ENCODE results near the gene MBNL3.

Gene MBNL3

DNA sequence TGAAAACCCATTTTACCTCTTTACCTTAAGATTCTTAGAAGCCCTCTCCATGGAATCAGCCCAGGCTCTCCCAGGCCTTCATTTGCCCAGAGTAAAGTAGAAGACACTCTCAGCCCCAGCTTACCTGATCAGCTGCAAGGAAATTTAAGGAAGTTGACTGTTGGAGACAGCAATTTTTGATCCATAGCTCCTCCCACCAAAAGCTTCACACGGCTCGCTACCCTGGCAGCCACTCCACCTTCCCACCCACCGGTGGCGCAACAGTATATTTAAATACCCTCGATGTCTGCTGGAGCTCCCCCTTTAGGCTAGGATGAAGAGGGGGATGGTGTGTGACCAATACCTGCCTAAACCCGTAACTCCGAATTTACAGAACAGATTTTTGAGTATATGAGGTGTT is 75.4 kb downstream of the MBNL3 start:
- DNase-seq: no peak

DNA sequence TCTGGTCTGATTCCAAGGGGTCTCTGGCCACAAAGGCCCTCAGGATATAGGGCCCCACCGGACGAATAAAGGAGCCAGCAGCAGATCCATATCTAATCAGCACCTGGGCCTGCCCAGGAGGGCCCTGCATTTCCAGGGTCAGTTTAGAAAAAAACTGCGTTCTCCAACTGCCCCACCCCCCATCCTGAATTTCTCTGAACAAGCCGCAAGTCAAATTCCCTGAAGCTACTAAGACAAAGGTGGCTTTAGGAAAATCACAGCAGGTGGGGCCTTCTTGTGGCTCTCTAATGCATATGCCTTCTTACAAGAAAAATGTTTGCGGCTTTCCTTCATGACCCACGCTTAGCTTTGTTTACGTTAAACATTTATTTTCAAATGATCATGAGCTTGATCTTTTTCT is 76.6 kb downstream of the MBNL3 start:
- DNase-seq: no peak

DNA sequence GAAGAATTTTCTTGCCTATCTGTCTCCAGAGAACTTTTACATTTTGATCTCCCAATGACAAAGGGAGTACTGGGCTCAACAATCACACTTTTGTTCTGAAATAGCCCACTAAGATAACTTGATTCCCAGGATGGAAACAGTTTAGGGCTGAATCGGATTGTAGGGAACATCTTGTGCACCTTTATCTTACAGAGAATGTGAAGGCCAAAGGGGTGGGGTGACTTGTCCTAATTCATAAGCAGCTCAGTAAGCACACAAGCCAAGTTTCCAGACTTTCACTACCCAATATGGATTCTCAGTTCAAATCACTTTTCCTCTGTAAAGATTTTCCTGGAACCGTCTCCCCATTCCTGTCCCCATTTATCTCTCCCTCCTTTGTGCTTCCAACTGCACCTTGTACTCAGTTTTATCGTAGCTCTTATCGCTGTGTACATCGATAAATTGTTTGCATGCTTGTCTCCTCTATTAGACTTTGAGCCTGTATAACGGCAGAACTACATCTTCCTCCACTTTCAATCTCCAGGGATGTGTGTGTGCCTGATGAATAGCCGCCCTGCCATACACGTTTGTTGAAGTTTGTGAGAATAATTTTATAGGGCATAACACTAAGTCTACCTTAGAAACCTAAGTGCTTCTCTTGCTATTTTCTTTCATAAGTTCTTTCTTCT is 77.4 kb downstream of the MBNL3 start:
- DNase-seq: peak; percentile 8

DNA sequence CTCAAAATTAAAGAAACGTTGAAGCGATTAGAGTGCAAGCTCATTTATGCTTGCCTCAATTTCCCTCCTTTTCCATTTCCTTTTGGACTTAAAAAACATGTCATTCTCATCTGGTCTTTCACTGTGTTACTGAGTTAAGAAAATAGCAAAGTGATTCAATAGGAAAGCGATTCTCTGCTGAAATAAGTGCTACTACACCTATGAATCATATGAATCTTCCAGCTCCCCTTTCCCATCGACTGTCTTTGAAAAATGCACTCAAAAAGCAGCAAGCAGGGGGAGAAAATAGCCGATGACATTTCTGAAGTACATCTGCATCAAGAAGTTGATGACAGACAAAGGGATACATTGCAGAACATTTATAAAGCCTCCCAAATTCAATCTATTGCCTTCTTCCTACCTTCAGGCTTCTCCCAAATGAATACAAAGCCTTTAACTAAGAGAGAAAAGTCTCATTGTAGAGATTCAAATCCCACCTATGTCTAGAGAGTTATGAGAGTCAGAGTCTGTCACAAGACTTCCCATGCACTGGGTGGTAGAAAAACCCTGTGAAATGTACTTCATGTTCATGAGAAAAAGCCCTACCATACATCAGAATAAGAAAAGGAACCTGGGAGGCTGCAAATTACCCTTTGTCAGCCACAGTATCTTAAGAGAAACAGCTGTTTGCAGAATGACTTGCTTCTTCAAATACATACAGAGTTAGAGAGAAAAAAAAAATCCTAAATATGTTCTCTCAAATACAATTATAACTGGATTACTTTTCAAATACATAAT is 78.9 kb downstream of the MBNL3 start:
- DNase-seq: no peak

DNA sequence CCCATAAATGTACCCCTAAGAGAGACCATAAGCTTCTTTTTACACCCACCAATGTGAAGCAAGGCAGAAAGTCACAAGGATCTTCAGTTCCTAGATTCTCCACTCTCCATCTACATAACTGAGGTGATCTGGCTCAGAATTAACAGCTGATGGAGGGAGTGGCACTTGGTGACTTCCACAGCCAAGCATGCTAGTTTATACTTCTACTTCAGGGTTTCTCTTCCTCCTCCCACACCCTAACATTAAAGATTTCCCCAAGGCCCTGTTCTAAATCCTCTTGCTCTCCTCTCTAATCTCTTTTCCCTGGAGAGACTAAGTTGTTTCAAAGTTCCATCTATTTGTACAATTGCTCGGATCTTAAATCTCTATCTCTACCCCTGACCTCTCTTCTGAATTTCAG is 81.1 kb downstream of the MBNL3 start:
- DNase-seq: no peak

DNA sequence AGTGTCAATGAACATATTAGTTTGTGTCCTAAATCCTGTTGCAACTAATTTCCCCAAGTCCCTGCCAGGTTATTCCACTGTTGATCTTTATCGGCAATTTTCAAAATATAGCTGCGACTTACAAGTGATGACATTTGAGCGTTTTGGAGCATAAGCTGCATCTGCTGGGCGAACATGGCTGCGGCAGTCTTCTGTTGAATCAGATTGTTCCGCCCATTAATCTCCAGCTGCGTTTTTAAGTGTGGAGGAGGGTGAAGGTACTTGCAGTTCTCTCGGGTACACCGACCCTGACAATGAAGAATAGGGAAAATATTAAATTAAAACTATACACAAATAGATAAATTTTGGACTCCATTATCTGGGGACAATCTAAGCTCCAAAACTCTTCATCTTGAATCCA is 82.7 kb downstream of the MBNL3 start:
- DNase-seq: no peak

DNA sequence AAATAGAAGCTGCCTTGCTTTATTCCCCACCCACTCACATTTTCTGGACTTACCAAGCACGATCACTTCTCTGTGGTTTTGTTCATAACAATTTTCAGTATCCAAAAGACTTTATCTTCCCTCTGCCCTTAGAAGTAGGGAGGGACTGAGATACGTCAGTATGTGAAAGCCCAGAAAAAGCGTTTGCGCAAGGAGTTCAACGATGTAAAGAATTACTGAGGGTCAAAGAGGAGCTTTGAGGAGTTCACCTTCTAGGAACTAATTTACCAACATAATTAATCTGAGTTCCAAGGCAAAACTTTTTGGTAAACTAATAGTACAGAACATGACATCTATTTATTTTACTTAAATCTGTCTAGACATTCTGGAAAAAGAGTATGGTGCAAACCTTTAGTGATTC is 84.6 kb downstream of the MBNL3 start:
- no peak for DNase-seq

DNA sequence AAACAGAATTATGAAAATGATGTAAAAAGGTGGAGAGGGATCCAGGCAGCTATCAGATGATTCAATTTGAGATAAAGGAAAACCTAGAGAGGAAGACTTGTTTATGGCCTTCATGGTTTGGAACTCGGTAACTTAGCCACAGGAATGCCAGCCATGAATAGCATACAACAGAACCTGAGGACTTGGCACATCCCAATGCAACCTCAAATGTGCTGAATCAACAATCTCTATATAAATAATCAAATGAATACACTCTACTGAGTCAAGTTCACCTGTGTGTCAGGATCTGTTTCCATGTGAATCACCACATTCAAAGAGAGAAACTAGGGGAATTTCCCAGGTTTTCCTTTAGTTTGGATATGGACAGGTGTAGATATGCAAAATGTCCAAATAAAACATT is 86.9 kb downstream of the MBNL3 start:
- no peak for DNase-seq

DNA sequence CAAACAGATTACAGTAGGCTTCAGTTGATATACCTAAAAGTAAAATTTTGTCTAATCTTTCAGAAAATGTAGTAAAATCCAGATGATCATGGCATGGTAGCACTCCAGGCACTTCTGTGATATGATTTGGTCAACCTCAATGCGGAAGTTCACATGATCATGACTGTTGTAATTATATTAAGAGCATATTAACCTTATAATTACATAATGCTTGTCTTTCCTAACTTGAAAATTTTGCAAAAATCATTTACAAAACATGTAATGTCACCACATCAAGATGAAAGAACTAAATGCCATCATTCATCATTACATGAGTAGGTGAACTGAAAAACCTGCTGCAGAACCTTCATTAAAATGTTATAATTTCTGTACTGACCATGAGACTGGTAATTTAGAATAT is 88.1 kb downstream of the MBNL3 start:
- DNase-seq: no peak

DNA sequence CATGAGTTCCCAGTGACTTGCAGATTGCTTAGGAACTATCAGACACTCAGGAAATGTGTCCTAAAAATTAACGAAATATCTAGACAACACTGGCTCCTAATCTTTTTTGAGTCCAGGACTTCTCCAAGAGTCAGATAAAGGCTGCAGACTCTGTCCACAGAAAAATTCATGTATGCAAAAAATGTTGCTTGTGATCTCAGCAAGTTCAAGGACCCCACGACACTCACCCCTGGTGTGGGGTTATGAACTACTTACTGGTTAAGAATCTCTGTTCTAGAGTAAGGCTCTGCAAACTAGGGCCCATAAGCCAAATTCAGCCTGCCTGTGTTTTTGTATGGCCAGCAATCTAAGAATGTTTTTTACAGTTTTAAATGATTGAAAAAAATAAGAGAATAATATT is 93.2 kb downstream of the MBNL3 start:
- DNase-seq: no peak

DNA sequence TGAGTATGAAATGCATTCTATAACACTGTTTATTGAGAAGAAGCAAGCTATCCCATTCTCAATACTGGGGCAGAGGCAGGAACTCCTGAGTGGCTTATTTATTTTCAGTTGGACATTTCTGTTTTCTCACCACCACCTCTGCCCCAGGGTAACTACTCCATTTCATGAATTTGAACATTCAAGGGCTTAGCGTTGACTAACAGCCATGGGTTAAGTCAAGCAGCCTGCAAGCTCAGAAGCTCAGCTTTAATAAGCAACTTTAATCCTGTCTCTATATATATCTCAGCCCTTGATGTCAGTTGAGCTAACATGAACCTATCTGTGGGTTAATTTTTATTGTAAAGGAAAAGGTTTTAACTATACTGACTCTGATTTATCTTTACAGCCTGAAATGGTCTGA is 93.8 kb downstream of the MBNL3 start:
- DNase-seq: no peak

DNA sequence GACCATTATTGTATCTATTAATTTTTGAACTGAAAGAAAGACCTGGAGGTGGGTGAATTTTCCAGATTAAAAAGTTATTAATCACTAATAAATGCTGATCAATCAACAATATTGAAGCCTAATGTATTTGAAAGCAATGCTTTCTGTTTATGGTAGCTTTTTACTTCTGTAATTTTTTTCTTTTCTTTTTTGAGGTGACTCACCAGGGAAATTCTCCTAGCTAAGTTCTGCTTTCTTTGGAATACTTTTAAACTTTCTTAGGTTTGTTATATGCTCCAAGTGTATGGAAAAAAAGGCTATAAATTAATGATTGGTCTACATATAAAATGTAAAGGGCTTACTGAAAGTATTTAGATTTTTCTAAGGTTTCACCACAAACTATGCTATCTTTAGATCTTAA is 94.2 kb downstream of the MBNL3 start:
- no peak for DNase-seq

DNA sequence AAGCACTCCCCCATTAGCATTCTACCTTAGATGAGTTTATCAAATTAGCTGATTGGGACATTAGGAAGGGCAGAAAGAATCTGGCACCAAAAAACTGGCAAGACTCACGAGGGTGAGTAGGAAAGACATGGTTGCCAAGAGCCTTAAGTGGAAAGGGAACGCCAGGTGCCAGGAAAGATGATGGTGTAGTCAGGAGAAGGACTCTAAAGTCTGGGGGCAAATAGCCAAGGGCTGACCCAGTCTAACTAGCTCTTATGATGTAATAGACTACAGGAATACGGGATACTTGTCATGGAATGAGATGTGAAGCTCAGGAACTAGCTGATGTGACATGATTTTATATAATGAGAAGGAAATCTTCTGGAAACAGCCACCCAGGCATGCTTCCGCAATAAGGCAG is 94.8 kb downstream of the MBNL3 start:
- DNase-seq: no peak

DNA sequence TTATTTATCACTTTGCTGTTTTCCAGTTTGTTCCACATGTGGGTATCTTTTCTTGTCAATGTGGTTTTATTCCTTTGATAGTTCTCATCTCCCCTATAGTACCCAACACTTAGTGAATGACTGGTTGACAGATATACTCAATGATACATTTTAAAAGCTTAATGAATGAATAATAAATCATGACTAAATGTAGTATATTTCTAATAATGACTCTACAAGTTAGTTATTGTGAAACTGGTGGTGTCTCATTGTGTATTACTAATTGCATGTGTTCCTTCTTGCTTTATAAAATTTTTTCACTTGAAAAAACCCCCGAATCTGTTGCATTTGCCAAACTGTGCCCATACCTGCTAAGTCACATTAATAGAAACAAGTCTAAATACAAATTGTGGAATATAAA is 95.4 kb downstream of the MBNL3 start:
- no peak for DNase-seq

DNA sequence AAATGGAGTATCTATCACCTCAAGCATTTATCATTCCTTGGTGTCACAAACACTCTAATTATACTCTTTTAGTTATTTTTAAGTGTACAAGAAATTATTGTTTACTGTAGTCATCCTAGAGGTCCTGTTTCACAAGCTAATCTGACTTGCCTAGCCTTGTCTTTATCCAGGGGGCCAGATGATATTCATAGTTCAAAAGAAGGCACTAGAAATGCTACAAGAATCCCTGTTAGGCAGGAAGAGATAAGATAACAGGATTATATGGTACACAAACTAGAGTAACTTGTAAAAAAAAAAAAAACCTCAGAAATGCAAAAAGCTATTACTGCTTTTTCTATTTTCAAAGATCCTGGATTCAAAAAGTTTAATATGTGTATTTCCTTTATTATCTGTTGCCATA is 95.8 kb downstream of the MBNL3 start:
- no peak for DNase-seq

DNA sequence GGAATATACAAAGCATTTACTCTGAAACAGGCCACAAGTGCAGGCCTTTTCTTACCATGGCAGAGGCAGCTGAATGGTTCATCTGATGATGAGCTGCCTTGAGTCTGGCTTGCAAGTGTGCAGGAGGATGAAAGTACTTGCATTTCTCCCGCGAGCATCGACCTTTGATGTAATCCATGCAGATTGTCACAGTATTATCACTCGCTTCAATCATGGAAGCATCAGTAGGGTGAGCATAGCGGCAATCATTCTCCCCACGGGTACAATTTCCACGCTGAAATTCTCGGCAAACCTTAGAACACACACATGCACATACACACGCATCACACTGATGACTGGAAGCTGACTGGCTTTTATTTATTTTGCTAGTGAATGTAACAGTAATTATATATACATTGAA is 98.0 kb downstream of the MBNL3 start:
- no peak for DNase-seq

DNA sequence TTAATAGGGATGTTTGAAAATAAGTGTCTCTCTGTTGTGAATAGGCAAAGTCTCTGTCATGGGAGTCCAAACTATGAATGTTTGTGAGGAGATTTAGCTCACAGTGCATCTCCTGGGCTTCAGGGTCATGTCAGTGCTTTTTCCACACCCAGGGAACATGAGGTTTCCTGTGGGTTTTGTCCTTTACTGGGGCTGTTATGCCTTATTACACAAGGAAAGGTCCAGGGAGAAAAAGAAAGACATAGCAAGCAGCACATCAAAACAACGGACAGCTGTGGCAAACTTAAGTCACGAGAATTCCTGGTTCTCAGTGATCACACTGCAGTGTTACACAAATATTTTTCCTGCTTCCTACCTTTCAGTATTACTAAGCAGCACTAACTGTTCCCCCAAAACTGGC is 99.4 kb downstream of the MBNL3 start:
- DNase-seq: no peak

DNA sequence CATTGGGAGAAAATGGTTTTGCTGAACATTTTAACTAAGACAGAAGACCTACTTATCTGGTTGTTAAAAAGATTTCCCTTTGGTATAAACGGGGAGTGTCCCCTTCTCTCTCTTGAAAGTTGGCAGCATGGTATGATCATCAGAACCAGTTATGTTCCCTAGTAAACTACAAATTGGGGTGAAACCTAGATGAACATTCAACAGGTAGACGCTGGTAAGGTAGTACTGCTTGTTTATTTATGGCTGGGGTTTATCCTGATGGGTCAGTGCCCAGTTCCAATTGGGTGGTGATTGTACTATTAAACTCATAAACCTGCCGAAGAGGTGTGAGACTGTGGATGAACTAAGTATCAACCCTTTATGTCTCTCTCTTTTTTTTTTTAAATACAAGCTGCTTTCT is 100.5 kb downstream of the MBNL3 start:
- no peak for DNase-seq

DNA sequence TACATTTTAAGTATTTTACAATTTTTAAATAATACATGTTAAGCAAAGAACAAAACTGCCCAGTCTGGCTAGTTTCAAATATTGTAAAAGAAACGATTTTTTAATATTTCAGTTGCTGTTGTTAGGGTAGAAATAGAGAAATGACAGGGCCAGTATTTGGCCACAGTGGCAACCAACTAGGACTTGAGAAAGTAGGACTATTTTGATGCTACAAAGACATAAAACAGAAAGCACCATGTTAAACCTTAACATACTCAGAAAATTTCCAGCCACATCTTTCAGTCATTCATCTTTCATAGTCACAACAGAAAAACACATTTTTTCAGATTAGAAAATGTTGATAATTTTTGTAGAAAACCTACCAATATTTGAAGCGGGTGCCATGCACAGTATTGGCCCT is 104.5 kb downstream of the MBNL3 start:
- DNase-seq: no peak

DNA sequence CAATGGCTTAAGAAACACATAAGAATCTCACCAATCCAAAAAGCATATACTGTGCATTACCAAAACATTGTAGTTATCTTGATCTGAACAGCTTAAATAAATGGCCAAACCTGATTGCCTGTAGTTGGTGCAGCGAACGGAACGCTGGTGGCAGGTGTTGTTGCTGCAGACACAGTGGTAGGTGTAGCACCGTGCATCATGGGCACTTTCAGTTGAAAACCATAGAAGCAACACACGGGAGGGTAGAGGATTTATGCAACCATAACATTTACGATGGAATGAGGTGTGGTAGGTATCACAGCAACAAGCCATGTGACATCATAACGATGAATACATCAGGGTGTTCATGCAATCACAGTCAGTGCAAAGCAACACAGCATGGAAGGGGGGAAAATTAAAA is 106.8 kb downstream of the MBNL3 start:
- DNase-seq: no peak

DNA sequence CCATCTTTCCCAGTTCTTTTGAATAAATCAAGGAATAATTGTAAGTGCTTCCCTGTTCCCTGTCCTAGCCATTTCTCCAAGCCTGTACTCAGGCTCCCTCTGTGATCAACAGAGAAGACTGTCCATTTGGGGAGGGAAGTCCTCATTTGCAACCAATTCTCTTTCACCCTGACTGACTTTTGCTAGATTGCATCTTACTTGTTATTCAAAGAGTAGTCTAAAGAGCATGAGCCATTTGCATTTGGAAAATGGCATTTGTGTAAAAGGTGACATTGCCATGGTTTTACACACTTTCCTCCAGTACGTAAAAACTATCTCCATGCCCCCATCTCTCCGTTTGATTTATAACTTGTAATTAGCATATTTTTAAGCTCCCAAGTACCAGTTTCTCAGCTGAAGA is 110.6 kb downstream of the MBNL3 start:
- no peak for DNase-seq

DNA sequence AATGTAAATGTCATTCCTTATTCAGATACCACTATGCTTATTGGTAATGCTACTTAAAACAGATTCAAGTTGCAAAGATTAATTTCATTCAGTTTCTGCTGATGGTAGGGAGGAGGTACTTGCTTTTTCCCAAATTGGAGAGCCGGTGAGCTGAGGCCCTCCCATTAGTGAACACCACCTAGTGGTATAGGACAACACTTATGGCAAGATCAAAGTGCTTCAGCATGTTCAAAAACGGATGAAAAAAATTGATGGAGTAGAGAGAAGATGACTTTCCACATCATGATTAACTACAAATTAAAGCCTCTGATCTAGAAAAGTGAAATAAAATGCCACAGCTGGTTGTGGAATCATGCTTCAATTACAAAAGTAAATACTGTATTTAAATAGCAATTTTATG is 112.9 kb downstream of the MBNL3 start:
- no peak for DNase-seq

DNA sequence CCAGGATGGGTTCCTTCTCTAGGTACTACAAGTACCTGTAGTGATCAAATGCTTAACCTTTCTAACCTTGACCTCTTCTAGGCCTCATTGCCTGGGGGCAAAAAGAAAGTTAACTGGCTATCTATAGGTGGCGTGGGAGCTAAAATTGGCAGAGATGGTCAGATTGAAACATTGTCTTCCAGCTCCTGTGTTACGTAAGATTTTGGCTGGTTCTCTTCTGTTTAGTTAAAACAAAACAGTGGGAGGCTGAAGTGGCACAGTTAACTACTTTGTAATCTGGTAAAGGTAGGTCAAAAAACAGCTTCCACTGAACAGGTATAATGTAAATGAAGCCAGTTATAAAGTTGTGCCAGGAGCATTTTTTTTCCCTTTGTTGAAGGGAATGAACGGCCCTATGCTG is 115.2 kb downstream of the MBNL3 start:
- DNase-seq: no peak

DNA sequence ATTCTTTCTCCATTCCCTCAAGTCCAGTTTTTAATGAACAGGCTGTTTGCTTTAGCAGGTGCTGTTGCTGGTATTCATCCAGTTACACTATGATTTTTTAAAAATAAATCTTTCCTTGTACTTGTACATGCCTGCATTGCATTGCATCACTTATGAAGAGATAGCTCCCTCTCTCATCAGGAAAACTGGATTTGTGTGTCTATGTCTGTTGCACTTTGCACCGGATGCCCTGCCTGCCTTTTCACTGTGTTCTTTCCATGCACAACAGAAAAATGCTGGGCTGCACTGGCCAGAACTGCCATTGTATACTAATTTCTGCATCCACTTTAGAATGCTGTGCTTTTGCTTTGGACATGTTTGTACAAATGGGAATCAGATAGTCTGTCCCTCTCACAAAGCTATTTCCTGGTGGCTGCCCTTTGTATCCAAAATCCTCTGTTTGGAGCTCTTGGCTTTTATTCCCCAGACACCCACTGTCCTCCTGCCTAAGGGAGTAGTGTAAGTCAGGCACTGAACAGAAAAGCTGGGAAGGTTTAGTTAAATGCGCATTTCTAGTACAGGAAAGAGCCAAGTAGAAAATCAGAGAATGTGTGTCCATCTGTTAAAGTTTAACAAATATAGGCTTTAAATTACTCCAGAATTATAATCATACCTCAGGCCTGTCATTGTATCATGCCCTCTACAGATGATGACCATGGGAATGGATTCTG is 119.1 kb downstream of the MBNL3 start:
- DNase-seq: no peak
